Adipocyte (in vitro differentiated cells): Measurements from ENCODE around the gene SMIM44.

ENCODE experiments used
- DNase-seq: peaks from one replicate; pipeline ENCODE4 v3.0.0-alpha.2; 2015; ENCODE audit warnings: low read depth
- H3K27me3 ChIP-seq: replicated peaks from 2 replicates; pipeline ENCODE4 v1.7.0; 2013; ENCODE audit warnings: mild to moderate bottlenecking, low read length, moderate library complexity; ENCODE audit not compliant: control insufficient read depth, insufficient read depth
- H3K36me3 ChIP-seq: 2 replicates; pipeline ENCODE4 v1.7.0; 2013; ENCODE audit warnings: low read length, mild to moderate bottlenecking, moderate library complexity; ENCODE audit not compliant: control insufficient read depth, insufficient read depth, severe bottlenecking
- H3K4me1 ChIP-seq: 2 replicates; pipeline ENCODE4 v1.7.0; 2013; ENCODE audit warnings: mild to moderate bottlenecking, low read length, moderate library complexity; ENCODE audit not compliant: control insufficient read depth, insufficient read depth
- H3K4me3 ChIP-seq: 2 replicates; pipeline ENCODE4 v1.7.0; 2013; ENCODE audit warnings: mild to moderate bottlenecking, low read length, moderate library complexity
- H3K9ac ChIP-seq: 2 replicates; pipeline ENCODE4 v1.7.0; 2013; ENCODE audit warnings: mild to moderate bottlenecking, low read length, moderate library complexity
- H3K9me3 ChIP-seq: 2 replicates; pipeline ENCODE4 v1.7.0; 2013; ENCODE audit warnings: mild to moderate bottlenecking, low read length, moderate library complexity; ENCODE audit not compliant: control insufficient read depth

SMIM44 gene

GRCh38 chr19:3506384-3507340 lies 23.4 kb upstream of the SMIM44 start:
- peak; percentile 60 for DNase-seq
- Histone ChIP-seq H3K4me3 (peak overlapping the region; percentile 85), H3K9me3 (no peaks in the 10 kb centered on the region), H3K4me1 (peaks cover 10% of the 10 kb centered on the region), H3K9ac (peak overlapping the region; percentile 89), H3K36me3 (no peaks in the 10 kb centered on the region), H3K27me3 (no peaks in the 10 kb centered on the region)

- H3K27me3 ChIP-seq = no peaks in the 10 kb centered on the region
- H3K4me1 ChIP-seq = peaks cover 10% of the 10 kb centered on the region
- peak; percentile 100 for DNase-seq
- no peaks in the 10 kb centered on the region for H3K36me3 ChIP-seq
- no peaks in the 10 kb centered on the region for H3K9me3 ChIP-seq
- peak within 1 kb of the TSS; percentile 85 for H3K4me3 ChIP-seq
- peak within 1 kb of the TSS; percentile 89 for H3K9ac ChIP-seq
These were observed 22.6 kb upstream of the SMIM44 start, which contains the start of gene FZR1 for GRCh38 chr19:3505598-3506383. Gene FZR1 (plus strand): TSS chr19:3506311. CDS start chr19:3522990, 16,679 bp downstream.

- H3K36me3 ChIP-seq = no peaks in the 10 kb centered on the region
- no peak for DNase-seq
These were observed 21.5 kb upstream of the SMIM44 start for GRCh38 chr19:3504735-3505134.

DNA sequence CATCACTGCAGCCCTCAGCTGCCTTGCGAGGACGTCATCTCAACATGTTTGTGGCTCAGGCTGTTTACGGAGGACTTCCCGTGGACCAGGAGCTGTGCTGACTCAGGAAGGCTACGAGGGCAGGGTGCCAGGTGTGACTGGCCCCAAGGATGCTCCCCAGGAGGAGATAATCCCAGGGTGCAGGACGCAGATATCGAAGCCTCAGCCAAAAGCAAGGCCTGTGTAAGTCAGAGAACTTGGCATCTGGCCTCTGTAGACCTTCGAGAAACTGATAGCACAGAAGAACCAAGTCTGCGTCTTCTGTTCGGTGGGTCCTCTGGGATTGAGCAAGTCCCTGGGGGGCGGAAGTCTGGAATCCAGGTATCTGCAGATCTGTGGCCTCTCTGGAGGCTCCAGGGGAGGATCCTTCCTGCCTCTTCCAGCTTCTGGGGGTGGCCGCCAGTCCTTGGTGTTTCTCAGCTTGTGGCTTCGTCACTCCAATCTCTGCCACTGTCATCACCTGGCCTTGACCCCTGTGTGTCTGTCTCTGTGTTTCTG lies 19.9 kb upstream of the SMIM44 start:
- Histone ChIP-seq H3K4me3 (no peak overlapping the region), H3K27me3 (no peaks in the 10 kb centered on the region), H3K4me1 (peaks cover 20% of the 10 kb centered on the region), H3K9ac (no peak overlapping the region), H3K9me3 (no peaks in the 10 kb centered on the region), H3K36me3 (no peaks in the 10 kb centered on the region)
- no peak for DNase-seq

More at GRCh38 chr19:3504735-3505134, 21.5 kb upstream of the SMIM44 start:
- no peaks in the 10 kb centered on the region for H3K27me3 ChIP-seq
- H3K4me1 ChIP-seq = peaks cover 13% of the 10 kb centered on the region
- H3K4me3 ChIP-seq = no peak overlapping the region
- no peak overlapping the region for H3K9ac ChIP-seq
- no peaks in the 10 kb centered on the region for H3K9me3 ChIP-seq

- no peak for DNase-seq
- no peak overlapping the region for H3K9ac ChIP-seq
- no peak overlapping the region for H3K4me3 ChIP-seq
- no peaks in the 10 kb centered on the region for H3K27me3 ChIP-seq
- no peaks in the 10 kb centered on the region for H3K36me3 ChIP-seq
- H3K4me1 ChIP-seq = peaks cover 12% of the 10 kb centered on the region
- H3K9me3 ChIP-seq = no peaks in the 10 kb centered on the region
These were observed 18.5 kb upstream of the SMIM44 start for GRCh38 chr19:3501780-3502179.

DNA sequence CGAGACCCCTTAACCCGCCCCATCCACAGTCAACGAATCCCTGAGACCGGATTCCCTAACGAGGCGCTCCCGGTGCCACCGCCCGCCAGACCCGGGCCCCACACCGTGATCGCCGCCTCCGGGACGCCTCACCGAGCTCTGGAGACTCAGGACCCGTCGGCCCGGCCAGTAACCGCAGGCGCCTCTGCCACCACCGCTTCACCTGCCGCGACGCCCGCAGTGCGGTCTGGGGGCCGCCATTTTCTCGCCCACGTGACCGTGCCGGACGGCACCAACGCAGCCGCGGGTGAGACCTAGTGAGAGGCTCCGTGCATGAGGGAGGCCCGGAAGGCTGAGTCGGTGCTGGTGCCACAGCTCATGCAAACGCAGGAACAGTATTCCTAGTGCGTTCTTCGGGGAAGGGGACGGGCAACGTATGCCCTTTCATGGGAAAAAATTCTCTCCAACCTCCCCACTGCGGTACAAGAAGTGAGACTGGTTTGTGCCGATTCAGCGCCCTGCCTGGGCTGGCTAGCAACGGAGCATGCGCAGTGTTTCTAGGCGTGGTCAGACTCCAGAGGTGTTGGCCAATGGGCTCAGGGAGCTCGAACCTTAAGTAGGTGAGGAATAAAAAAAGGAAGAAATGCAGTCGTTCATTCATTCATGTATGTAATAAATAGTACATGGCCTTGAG lies 17.3 kb upstream of the SMIM44 start, which contains the start of gene DOHH:
DOHH (minus strand) TSS at position 246 of the 673 bp plus-strand sequence. CDS start 3,860 bp downstream, outside the sequence.
- Histone ChIP-seq H3K9ac (peak within 1 kb of the TSS; percentile 99), H3K4me1 (peaks cover 12% of the 10 kb centered on the region), H3K36me3 (peaks cover 8% of the 10 kb centered on the region), H3K9me3 (no peaks in the 10 kb centered on the region), H3K4me3 (peak within 1 kb of the TSS; percentile 98), H3K27me3 (no peaks in the 10 kb centered on the region)
- peak; percentile 98 for DNase-seq

DNA sequence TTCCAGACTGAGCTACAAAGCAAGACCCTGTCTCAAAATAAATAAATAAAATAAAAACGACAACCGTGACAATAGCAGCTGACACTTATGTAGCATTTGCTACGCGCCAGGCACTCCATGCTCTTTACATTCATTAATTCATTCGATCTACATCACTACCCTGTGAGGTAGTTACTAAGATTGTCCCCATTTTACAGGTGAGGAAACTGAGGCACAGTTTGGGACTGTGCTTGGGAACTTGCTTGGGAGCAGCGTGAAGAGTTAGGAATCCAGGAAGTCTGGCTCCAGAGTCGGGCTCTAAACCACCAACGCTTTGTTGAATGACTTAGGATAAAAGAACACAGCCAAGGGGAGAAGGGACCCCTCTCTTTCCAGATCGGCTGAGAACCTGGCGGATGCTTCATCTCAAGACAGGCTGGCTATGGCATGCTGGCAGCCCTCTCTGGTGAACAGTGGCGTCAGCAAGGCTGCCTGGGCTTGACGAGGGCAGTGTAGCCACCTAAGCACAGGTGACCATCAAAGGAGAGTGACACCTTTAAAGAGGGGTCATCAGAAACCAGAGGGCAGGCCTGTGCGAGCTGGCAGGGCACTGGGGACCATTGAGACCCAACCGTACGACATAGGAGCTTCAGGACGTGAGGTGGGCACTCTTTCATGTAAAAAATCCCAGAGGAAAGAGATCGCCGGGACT lies 16.6 kb upstream of the SMIM44 start:
- Histone ChIP-seq H3K4me3 (peak overlapping the region; percentile 98), H3K27me3 (no peaks in the 10 kb centered on the region), H3K9ac (peak overlapping the region; percentile 99), H3K4me1 (peaks cover 10% of the 10 kb centered on the region), H3K36me3 (peaks cover 15% of the 10 kb centered on the region), H3K9me3 (no peaks in the 10 kb centered on the region)
- peak; percentile 8 for DNase-seq

DNA sequence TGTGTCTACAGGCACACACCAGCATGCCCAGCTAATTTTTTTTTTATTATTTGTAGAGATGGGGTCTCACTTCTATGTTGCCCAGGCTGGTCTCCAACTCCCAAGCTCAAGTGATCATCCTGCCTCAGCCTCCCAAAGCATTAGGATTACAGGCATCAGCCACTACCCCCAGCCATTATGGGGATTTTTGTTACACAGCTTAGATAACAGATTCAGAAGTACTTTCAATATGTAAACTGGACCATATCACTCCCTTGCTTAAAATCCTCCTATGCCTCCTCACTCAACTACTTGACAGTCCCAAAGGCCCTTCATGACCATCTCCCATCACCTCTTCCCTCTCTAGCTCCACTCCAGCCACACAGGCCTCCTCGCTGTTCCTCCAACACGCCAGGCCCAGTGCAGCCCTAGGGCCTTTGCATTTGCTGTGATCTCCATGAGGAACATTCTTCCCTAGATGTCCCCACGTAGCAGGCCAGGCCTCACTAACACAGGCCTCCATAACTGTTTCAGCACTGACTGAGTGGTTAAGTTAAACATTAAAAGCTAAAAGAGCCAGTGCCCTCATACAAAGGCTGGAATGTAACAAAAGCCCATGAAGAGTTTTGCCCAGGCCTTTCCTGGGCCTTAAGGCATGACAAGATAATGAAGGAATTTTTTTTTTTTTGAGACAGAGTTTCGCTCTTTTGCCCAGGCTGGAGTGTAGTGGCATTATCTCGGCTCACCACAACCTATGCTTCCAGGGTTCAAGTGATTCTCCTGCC lies 14.7 kb upstream of the SMIM44 start:
- H3K4me1 ChIP-seq = peaks cover 10% of the 10 kb centered on the region
- H3K9ac ChIP-seq = no peak overlapping the region
- no peak for DNase-seq
- H3K9me3 ChIP-seq = no peaks in the 10 kb centered on the region
- H3K36me3 ChIP-seq = peaks cover 18% of the 10 kb centered on the region
- no peaks in the 10 kb centered on the region for H3K27me3 ChIP-seq
- no peak overlapping the region for H3K4me3 ChIP-seq

GRCh38 chr19:3496392-3497273 lies 13.4 kb upstream of the SMIM44 start:
- DNase-seq = no peak
- Histone ChIP-seq H3K9ac (no peak overlapping the region), H3K4me1 (peaks cover 10% of the 10 kb centered on the region), H3K36me3 (peaks cover 18% of the 10 kb centered on the region), H3K9me3 (no peaks in the 10 kb centered on the region), H3K27me3 (no peaks in the 10 kb centered on the region), H3K4me3 (no peak overlapping the region)
